Transverse colon (tissue), 3 donors: ENCODE data around the gene SLC1A7.

Source experiments
- POLR2A ChIP-seq: fragments of 450-650 bp; IDR thresholded peaks from one replicate; pipeline ENCODE4 v1.6.1; 2016; ENCODE audit warnings: antibody characterized with exemption, mild to moderate bottlenecking, moderate library complexity
- TF ChIP-seq, protein P1 (sequence below), 5 experiments: fragments of 200-600 bp in 3 of 5; fragments of 450-650 bp in 2 of 5; sonication (generic) in 3 of 5; IDR thresholded peaks; 1 replicate in 2 of 5; 2 replicates in 3 of 5; pipeline ENCODE4 v1.5.1; 2016 to 2017; ENCODE audit warnings: antibody characterized with exemption in 5 of 5, inconsistent platforms in 3 of 5, mild to moderate bottlenecking in 2 of 5, moderate library complexity in 1 of 5

DNA sequence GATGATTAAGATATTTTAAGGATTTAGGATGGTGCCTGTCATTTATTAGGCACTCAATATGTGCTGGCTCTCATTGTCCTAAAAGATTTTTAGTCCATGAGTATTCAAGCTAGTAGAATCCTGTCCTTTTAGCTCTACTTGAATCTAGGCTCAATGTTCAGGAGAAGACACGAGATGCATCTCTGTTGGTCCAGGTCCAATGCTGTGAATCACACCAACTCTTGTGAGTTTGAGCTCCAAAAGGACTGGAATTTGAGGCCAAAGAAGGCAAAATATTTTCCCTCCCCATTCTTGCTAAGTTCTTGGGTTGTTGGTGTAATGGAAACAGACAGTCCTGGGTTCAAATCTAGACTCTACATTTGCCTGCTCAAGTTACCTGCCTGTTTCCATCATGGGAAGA, 81.9 kb downstream of the SLC1A7 start:
- TF ChIP-seq, protein P1, sequence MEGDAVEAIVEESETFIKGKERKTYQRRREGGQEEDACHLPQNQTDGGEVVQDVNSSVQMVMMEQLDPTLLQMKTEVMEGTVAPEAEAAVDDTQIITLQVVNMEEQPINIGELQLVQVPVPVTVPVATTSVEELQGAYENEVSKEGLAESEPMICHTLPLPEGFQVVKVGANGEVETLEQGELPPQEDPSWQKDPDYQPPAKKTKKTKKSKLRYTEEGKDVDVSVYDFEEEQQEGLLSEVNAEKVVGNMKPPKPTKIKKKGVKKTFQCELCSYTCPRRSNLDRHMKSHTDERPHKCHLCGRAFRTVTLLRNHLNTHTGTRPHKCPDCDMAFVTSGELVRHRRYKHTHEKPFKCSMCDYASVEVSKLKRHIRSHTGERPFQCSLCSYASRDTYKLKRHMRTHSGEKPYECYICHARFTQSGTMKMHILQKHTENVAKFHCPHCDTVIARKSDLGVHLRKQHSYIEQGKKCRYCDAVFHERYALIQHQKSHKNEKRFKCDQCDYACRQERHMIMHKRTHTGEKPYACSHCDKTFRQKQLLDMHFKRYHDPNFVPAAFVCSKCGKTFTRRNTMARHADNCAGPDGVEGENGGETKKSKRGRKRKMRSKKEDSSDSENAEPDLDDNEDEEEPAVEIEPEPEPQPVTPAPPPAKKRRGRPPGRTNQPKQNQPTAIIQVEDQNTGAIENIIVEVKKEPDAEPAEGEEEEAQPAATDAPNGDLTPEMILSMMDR (IDR thresholded peaks at IDR 0.05) = no peak
- TF ChIP-seq POLR2A = no peak
